Stimulated activated CD4-positive, alpha-beta T cell treated with anti-CD3 and anti-CD28 coated beads, Interleukin-15, amount 100 ng/mL, for 48 hours (primary cell): ENCODE data around the gene GRAMD2A.
A peak's percentile ranks its signal among the peaks of the same experiment; 100 is the strongest.

Source experiments
- DNase-seq, 2 donors: peaks; one replicate each; pipeline ENCODE4 v3.0.0-alpha.2; 2020; ENCODE audit warnings: low read depth in 2 of 2

The GRAMD2A gene

DNA sequence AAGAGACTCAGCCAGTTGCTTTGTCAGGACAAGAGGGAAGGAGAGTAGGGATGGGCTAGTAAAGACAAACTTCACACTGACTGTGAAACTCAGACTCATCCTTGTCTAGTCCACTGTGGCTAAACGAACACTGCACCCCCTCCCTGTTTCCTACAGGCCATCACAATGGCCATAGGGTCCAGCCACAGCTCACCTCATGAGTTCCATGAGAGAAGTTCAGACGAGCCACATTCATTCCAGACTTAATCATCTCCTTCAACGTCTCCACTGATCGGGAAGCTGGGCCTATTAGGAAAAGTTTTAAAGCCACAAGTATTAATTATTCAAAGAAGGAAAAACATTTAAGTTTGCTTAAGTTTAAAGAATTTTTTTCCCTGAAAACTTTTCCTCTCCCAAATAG lies 19.6 kb upstream of the GRAMD2A start:
- no peak for DNase-seq

DNA sequence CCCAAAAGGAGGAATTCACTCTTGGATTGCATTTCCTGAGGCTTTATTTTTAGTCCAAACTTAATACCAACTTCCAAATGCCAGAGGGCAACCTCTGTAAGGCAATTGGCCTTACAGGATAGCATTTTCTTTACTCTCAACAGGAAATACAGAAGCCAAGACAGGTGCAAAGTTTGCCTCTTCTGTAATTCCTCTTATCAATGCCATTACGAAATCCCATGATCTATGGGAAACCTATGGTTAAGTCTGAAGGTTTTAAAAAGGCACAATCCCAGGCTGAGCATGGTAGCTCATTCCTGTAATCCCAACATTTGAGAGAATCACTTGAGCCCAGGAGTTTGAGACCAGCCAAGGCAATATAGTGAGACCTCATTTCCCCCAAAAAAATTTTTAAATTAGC lies 18.5 kb upstream of the GRAMD2A start:
- no peak for DNase-seq

DNA sequence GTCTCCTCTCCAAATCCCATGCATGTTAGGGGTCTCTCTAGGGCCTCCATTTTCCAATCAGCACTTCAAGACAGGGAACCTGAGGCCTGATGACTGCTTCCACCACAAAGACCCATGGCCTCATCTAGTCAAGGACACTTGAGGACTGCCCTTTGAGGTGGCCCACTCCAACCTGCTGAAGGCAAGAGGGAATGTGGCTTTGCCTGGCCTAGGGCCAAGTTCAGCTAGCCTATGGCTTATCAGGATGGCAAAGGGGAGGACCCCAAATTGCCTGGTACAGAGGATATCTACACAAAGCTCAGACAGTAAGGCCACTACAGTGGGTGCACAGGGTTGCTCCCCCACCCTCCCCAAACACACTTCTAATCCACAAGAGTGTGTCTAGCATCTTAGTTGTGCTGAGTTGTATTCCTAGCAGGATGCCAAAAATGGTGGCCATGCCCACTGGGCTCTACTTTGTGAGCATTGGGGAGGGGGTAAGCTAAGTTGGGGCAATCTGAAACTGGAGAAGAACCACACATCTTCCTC lies 10.0 kb upstream of the GRAMD2A start:
- no peak for DNase-seq

DNA sequence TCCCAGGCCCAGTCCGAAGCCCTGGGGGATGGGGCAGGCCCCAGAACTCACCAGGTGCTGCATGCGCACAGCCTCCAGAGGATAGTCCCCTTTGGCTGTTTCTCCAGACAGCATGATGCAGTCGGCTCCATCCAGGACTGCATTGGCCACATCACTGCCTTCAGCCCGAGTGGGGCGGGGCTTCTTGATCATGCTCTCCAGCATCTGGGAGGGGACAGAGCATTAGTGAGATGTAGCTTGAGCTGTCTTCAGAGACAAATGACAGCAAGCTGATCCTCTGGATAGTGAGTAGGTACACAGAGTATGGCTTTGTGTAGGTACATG lies 9.1 kb upstream of the GRAMD2A start:
- no peak for DNase-seq

DNA sequence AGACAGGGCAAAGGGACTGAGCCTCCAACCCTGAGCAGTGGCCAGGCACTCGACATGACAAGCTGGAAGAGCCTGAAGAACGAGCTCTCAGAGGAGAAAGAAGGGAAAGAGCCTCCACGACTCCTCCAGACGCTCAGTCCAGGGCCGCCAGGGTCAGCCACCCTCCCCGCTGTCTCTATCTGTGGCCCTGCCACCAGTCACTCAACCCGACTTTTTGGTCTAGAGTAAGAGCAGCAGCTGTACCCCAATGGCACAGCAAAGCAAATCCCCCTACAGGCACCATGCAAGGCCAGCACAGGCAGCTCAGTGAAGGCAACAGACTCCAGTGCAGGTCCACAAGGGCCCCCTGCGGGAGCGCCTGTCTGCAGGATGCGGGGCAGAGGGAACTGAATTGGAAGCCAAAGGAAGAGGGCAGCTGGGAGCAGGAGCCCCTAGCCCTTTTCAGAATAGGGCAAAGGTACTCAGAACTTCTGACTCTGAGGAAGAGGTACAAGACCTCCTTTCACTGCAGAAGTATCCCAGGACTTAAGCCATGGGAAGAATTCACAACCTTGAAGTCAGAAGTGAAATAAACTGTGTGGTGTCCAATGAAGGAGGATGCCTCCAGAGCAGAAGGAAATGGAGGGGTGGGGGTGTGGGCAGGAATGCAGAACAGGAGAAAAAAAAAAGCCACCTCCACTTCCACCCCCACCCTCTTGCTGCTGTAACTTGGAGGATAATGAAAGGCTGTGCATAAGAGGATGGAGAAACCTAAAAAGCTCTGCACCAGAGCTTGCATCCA lies 8.5 kb upstream of the GRAMD2A start:
- DNase-seq, result no peak

DNA sequence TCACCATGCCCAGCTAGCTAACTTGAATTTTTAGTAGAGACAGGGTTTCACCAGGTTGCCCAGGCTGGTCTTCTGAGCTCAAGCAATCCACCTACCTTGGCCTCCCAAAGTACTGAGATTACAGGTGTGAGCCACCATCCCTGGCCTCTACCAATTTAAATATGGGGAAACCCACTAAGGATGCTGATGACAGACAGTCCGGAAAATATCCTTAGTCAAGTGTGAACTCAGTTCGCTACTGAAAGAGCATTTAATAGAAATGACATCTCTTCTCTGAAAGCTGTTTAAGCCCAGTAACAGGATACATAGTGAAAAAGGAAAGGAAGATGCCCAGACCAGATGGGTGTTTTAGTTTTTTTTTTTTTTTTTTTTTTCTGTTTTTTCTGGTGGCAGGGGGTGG lies 7.7 kb upstream of the GRAMD2A start:
- DNase-seq, result no peak

DNA sequence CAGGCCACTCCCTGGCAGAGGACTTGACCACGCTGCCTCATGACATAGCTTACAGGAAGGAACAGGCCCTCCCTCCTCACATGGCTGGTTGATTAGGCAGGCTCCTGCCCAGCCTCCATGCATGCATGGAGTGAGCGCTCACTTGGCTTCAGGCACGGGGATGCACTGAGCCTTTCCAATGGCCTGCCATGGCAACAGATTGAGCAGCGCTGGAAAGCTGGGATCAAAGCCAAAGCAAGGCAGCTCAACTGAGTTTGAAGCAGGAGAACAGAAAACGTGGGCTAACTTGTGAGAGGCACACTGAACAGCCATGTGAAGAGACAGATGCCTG lies 5.9 kb upstream of the GRAMD2A start:
- no peak for DNase-seq

DNA sequence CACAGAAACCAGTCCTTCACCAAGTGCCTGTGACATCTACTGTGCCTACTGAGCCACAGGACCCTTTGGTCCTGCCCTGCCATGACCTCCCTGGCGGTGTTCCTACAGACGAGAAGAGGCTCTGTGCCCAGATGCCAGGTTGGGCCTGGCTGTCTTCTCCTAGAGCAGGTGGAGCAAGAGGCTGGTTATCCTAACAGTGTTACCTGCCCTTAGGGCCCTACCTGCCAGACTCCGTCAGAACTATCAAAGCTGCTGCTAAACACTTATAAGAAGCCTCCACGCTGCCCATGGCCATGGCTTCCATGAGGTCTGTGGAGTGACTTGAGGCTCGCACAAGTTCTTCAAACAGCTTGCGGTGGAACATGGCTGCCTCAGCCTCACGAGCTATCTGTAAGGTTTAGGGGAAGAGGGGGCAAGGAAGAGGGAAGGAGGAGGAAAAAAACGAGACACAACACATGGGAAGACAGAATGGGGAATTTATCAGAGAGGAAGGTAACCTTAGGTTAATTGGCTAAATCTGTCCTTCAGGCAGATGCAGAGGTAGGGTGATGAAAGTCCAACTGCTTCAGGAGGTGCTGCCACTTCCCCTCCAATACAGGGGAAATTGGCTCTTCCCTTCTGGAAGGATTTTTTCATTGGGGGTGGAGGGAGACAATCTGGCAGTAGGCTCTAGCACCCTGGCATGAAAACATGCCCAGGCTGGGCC lies 5.4 kb upstream of the GRAMD2A start:
- DNase-seq, result no peak

DNA sequence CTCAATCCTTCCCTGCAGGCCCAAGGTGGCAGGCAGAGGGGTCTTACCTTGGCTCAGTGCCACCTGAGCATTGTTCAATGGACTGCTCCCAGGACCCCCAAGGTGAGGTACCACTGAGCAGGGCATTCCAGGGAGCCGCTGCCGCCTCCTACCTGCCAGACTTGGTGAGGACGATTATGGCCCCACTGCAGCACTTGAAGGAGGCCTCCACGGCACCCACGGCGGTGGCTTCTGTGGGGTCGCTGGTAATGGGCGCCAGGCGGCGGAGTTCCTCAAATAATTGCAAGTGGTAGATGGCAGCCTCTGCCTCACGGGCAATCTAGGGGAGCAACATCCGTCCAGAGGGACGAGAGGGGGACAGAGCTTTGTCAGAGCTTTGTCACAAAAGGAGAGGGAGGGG lies 4.7 kb upstream of the GRAMD2A start:
- no peak for DNase-seq

DNA sequence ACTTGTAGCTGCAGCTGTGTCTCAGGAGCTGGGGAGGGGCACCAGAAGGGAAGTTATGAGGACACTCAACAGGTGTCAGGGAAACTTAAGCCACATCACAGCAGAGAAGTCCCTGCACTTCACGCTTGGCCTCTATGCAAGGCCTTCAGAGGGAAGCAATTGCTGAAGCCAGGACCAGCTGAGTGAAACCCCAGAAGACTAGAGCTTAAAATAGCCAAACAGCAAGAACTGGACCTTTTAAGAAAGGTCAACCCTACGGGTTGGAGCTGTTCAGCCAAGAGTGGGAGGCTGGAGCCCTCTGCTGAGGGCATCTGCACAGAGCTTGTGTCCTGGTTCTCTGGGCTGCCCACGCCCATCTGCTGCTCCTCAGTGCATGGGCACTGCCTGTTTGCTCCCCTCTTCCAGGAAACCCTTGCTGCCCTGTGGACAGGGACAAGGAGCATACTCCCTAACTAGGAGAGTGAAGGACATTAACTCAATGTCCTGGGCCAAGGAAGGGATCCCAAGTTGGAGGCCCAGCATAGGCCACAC lies 3.9 kb upstream of the GRAMD2A start:
- DNase-seq, result no peak

DNA sequence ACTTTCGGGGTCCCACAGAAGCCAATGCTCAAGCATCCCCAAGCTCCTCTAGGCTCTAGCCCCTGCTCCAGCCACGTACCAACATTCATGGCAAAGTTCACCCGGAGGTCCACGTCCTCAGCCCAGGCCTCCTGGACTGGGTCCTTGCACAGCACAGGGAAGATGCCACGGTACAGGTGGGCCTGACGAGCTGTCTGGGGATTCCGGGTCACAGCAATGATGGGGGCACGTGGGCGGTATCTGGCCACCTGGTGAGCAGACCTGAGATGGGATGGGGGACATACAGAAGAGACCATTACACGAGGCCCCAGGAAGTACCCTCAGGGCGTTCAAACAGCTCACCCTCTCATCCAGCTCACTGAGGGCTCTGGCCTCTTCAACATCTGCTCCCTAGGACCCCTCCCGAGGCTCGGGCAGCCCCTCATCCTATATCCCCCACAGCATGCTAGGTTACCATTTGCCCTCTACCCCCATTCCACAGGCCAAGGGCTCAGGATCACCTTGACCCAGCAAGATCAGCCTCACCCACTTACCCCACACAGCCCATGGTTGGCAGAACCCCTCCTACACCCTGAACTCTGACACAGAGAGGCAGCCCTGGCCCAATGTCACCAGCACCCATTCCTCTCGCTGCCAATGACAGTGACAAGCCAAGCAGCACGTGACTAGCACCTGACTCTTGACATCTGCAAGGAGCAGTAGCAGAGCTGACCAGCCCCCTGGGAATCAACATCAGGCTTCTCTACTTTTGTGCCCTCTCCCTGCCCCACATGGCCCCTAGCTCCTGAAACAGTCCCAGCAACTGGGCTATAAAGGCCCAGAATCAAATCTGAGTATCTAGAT lies 3.0 kb upstream of the GRAMD2A start:
- no peak for DNase-seq

DNA sequence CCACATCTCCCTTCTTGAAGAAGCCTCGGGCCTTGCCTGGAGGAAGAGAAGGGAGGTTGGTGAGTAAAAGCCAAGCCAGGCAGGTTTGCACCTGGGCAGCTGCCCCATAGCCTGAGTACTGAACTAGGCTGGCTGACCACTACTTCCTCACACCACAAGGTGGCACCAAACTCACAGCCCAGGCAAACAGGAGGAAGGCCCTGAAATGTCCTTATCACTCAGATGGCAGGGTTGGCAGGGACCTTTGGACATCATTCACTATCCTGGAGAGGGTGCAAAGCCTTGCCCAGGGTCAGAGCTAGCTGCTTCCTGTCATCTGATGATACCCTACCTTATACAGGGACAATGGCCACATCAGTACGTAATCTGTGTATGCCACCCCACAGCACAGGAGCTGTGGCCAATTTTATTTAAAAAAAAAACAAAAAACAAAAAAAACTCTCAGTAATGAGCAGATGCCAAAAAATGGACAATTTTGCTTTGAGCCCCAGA lies 2.2 kb upstream of the GRAMD2A start:
- DNase-seq, result peak in 1 of 2 donors; percentile 59

DNA sequence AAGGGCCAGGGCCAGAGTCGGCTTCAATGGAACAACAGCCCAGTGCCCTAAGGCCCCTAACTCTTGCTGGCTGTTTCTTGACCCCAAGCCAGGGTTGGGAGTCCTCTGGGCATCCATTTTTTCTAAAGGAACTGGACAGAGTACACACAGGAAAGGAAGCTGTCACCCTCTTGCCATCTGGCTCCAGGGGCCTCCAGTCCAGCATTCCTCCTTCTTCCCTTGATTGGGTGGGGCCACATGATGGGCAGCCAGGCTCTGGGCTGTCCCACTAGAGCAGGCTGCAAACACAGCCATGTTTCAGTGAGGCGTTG lies 1.6 kb upstream of the GRAMD2A start:
- no peak for DNase-seq

DNA sequence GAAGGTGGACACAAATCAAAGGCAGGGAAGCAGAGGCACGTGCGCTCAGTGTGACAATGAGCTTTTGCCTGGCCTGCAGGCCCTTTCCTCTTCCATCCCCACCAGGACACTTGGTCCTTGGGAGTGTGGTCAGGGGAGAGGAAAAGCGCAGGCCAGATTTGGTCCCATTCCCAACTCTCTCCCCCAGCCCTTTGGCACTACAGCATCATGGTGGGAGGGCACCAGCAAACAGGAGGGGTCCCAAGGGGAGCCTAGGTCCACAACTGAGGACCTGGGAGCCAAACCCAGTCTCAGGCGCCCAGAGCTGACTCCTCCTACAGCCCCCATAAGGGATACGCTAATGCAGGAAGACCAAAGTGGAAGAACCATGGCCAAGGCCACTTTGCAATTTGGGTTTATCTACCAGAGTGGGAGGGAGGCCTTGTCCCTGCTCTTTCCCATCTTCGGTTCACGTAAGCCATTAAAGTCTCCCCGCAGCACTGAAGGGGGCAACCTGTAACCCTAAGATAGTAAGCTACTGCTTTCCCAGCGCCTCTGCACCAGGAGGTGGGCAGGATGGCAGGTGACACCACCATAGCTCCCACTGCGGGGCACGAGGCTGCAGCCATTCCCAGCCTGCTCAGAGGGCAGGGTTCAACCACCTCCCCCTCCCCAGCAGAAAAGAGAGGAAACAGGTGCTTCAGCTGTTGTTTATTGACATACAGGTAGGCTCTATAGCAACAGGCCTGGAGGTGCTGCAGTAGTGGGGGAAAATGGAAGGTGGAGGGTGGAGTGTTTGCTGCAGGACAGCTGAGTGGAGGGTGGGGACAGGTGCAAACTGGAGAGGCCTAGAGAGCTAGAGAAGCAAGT lies 993 bp upstream of the GRAMD2A start:
- DNase-seq, result no peak

DNA sequence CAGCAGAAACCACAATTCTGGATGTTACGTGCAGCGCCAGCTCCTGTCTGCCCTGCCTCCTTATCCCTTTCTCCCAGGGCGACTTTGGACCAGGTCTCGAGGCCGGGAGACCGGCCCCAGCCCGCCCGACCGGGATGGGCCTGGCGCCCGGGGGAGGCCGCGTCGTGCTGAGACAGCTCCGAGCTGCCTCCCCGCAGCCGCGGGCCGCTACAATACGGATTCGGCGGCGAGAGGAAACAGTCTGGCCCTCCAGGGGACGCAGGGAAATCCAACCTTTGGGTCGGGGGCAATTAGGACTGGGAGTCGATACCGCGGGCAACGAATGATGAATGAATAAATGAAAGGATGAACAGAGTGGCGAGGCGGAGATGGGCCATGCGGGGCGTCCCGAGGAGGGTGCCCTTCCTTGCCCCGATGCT lies 537 bp downstream of the GRAMD2A start:
- no peak for DNase-seq

DNA sequence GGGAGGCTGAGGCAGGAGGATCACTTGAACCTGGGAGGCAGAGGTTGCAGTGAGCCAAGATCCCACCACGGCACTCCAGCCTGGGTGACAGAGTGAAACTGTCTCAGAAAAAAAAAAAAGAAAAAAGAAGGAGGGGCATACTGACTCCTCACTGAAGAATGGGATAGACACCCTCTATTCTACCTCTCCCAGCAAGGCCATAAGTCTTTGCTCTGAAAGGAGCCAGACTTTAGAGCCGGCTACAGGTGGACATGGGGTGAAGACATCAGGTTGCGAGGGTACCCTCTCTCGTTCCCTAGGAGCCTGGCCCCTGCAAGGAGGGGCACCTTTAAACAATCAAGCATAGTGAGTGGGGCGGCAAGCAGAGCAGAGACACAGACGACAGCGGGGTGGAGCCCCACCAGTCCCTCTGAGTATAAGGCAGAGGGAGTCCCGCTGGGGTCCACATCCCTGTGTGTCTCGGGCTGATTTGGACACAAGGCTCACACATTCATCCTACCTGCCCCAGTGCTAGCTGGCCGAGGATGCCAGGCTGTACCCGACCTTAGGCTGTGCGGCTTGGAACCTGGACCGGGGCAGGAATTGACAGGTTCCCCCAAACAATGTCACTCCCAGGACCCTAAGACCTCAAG lies 1.1 kb downstream of the GRAMD2A start:
- no peak for DNase-seq

DNA sequence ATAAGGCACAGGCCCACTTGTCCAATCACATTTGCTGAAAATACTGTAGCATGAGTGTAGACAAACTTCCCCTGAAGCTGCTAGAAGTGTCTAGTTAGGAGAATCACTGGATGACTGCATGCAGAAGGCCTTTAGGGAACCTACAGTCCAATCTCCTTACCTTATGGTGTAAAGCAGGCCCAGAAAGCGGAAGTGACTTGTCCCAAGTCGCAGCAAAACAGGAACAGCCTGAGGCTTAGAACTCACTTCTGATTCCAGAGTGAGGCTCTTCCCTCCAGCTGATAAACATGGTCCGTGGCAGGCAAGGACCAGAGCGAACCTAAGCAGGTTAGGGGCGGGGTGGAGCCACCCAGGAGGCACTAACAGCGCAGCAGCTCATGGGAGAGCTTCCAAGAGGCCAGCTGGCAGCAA lies 2.5 kb downstream of the GRAMD2A start:
- no peak for DNase-seq

DNA sequence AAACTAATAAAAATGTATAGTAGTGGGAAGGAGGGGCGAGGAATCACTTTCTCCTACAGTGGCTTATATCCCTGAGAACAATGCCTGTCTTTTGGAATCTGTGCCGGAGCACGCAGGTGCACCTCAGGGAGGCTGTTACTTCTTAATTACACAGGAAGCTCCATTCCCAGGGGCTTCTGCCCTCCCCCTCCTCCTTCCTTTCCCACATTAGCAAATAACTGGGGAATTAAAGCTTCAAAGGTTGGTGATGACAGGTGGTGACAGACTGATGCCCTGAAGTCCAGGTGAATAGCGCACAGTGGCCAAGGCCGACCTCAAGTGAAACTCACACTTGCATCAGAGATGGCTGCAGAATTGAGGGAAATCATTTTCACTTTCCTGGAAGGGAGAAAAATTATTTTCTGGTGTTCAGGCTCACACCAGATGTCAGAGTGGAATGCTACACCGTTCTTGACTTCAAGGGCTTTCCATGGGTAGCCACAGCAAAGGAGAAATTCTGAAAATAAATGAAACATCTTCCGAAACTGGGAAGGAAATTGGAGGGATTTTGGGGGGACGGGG lies 3.7 kb downstream of the GRAMD2A start:
- no peak for DNase-seq

DNA sequence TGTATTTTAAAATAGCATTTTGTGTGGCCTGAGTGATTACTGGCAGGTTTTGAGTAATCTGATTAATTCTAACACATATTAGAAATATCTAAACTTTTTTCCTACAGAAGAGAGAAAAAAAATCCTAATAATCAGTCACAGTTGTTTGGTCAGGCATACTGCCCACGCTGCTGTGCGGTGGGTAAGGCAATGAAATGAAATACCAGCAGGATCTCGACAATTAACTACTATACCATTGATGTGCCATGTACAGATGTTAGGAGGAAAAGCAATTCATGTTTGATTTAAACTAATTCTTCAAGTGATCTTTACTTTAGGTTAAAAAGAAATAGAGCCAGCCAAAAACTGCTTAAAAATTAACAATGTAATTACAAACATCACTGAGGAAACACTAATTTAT lies 5.2 kb downstream of the GRAMD2A start:
- DNase-seq, result no peak

DNA sequence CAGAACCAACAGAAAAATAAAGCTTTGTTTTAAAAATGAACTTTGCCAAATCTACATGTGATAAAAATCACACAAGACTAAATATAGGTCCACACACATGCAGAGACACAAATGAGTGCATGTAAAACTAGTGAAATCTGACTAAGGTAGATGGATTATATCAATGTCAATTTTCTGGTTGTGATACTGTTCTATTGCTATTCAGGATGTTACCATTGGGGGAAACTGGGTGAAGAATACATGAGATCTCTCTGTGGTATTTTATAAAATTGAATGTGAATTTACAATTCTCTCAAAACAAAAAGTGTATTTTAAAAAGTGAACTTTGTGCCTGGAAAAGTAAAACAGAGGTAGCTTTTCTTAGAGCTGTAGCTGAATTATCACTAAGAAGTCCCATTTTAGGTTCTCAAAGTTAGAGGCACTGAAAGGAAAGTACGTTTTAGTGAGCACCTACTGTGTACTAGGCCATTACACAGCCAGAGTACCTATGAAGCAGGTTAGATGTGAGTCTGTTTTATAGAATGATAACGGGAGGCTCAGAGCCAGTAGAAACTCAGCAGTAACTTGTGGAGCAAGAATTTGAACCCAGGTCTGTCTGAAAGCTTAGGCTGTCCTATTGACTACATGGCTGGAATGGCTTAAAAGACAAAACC lies 8.2 kb downstream of the GRAMD2A start:
- DNase-seq, result no peak
